Hepatocyte (in vitro differentiated cells): Measurements from ENCODE around the gene RAB22A.

Source experiments
- CTCF ChIP-seq: fragments of 200-600 bp; sonication (generic); IDR thresholded peaks from 2 replicates; pipeline ENCODE4 v1.5.1; 2016; ENCODE audit warnings: antibody characterized with exemption, mild to moderate bottlenecking; ENCODE audit not compliant: poor library complexity
- EZH2 ChIP-seq: fragments of 200-600 bp; sonication (generic); IDR thresholded peaks from 2 replicates; pipeline ENCODE4 v1.6.1; 2016; ENCODE audit warnings: antibody characterized with exemption, mild to moderate bottlenecking, borderline replicate concordance
- EZH2phosphoT487 ChIP-seq: fragments of 200-600 bp; sonication (generic); IDR thresholded peaks from one replicate; pipeline ENCODE4 v1.6.1; 2018; ENCODE audit warnings: antibody characterized with exemption, mild to moderate bottlenecking, low read depth, moderate library complexity; ENCODE audit not compliant: unreplicated experiment, severe bottlenecking

- TF ChIP-seq CTCF (no peak), EZH2 (no peak), EZH2phosphoT487 (no peak)
Measured at GRCh38 chr20:58406422-58407001, 97.0 kb downstream of the RAB22A start.
